GM12878 (cell line): ENCODE results near the gene MEF2C. TPM values are rescaled to one million over a fixed set of nuclear protein-coding genes. Genes with fewer than 3 reads are reported as not detected.

Source experiments
- ATAC-seq: fragments of 200-7000 bp; cut with Tn5 transposase; 3 replicates; pipeline ENCODE4 v1.9.1; 2020; ENCODE audit warnings: mild to moderate bottlenecking, moderate library complexity
- BruUV-seq: library from RNA; stranded (reverse); fragments of 400-500 nt; replicated peaks from 2 replicates; lab custom pipeline; 2021; lab: Mats Ljungman, UMichigan
- CTCF ChIA-PET: fragments of 300-600 bp; sonication (Branson Sonifier 250); formaldehyde crosslinking; extraction: SDS; loops from one replicate; lab custom pipeline; 2021; ENCODE audit warnings: inconsistent platforms; lab: Yijun Ruan, JAX
- POLR2A ChIA-PET: fragments of 350-600 bp; formaldehyde crosslinking; extraction: SDS; loops from one replicate; lab custom pipeline; 2021; ENCODE audit warnings: inconsistent platforms; lab: Charles Lee
- RAD21 ChIA-PET: fragments of 300-600 bp; sonication (Branson Sonifier 250); formaldehyde crosslinking; loops from one replicate; lab custom pipeline; 2023; ENCODE audit warnings: antibody characterized with exemption; ENCODE audit not compliant: unreplicated experiment; lab: Charles Lee
- SMC1A ChIA-PET: fragments of 300-600 bp; sonication (Branson Sonifier 250); formaldehyde crosslinking; loops from one replicate; lab custom pipeline; 2023; ENCODE audit not compliant: unreplicated experiment, uncharacterized antibody; lab: Charles Lee
- DNase-seq: peaks from one replicate; pipeline ENCODE4 v3.0.0-alpha.2; 2011; ENCODE audit warnings: low read depth, low spot score
- FAIRE-seq: peaks from 3 replicates; lab custom pipeline; 2011; peaks lifted over from hg19 to GRCh38; lab: Jason Lieb, UNC
- H2AFZ ChIP-seq: 2 replicates; pipeline ENCODE4 v1.6.0; 2011; ENCODE audit warnings: low read depth, low read length, control low read depth; ENCODE audit not compliant: control insufficient read depth
- H3K27ac ChIP-seq: 2 replicates; pipeline ENCODE4 v1.5.1; 2011; ENCODE audit warnings: control low read depth; ENCODE audit not compliant: control insufficient read depth, insufficient read depth
- H3K27me3 ChIP-seq, 2 experiments: replicated peaks in 1 of 2; 2 replicates each; pipeline versions ENCODE4 v1.6.0 to v1.6.1; 2011; ENCODE audit warnings: low read length in 1 of 2; ENCODE audit not compliant: control insufficient read depth in 2 of 2, insufficient read depth in 2 of 2
- H3K36me3 ChIP-seq, 2 experiments: 2 replicates each; pipeline ENCODE4 v1.5.1; 2011; ENCODE audit warnings: low read length in 1 of 2; ENCODE audit not compliant: control insufficient read depth in 2 of 2, insufficient read depth in 2 of 2
- H3K4me1 ChIP-seq: 2 replicates; pipeline ENCODE4 v1.6.1; 2011; ENCODE audit warnings: mild to moderate bottlenecking, low read length, moderate library complexity, mixed read lengths; ENCODE audit not compliant: control insufficient read depth, insufficient read depth
- H3K4me2 ChIP-seq: 2 replicates; pipeline ENCODE4 v1.6.0; 2011; ENCODE audit warnings: control low read depth; ENCODE audit not compliant: control insufficient read depth, insufficient read depth
- H3K4me3 ChIP-seq: fragments of 200-600 bp; sonication (generic); 2 replicates; pipeline ENCODE4 v1.5.1; 2016
- H3K79me2 ChIP-seq: 2 replicates; pipeline ENCODE4 v1.6.0; 2011; ENCODE audit warnings: low read length; ENCODE audit not compliant: control insufficient read depth, insufficient read depth
- H3K9ac ChIP-seq: 2 replicates; pipeline ENCODE4 v1.8.0; 2011; ENCODE audit warnings: low read length, control low read depth, mixed read lengths; ENCODE audit not compliant: control insufficient read depth, insufficient read depth
- H3K9me3 ChIP-seq: replicated peaks from 3 replicates; pipeline ENCODE4 v1.5.1; 2011; ENCODE audit warnings: mild to moderate bottlenecking, low read length; ENCODE audit not compliant: control insufficient read depth, insufficient read depth
- H4K20me1 ChIP-seq: 2 replicates; pipeline ENCODE4 v1.6.0; 2011; ENCODE audit not compliant: control insufficient read depth, insufficient read depth
- IKZF1 ChIP-seq: fragments of 450-650 bp; conservative IDR thresholded peaks from 2 replicates; pipeline ENCODE4 v1.6.1; 2017; ENCODE audit warnings: antibody characterized with exemption, mild to moderate bottlenecking
- JUNB ChIP-seq: IDR thresholded peaks from 2 replicates; pipeline ENCODE4 v1.6.1; 2016; ENCODE audit warnings: antibody characterized with exemption, mild to moderate bottlenecking
- MLLT1 ChIP-seq: fragments of 450-650 bp; IDR thresholded peaks from 2 replicates; pipeline ENCODE4 v1.6.1; 2016; ENCODE audit warnings: mild to moderate bottlenecking
- PKNOX1 ChIP-seq: fragments of 450-650 bp; IDR thresholded peaks from 2 replicates; pipeline ENCODE4 v1.6.1; 2016; ENCODE audit warnings: mild to moderate bottlenecking
- WGBS: methylation state at CpG from one replicate; pipeline ENCODE4 v1.1.6; 2016; ENCODE audit warnings: low lambda C conversion rate; ENCODE audit not compliant: insufficient replicate concordance, insufficient coverage; ENCODE audit errors: missing lambda C conversion rate; 5-methylcytosine and 5-hydroxymethylcytosine counted together
- in situ Hi-C: fragments of 300-500 bp; cut with MboI; formaldehyde crosslinking; loops from 9 replicates; pipeline ENCODE4 v1.14.3; 2018; ENCODE audit warnings: mixed read lengths
- intact Hi-C: fragments of 100-400 bp; cut with micrococcal nuclease; formaldehyde crosslinking; loops from one replicate; pipeline ENCODE4 v1.14.2; 2022; ENCODE audit not compliant: unreplicated experiment
- polyA plus RNA-seq, 11 experiments: library from polyadenylated mRNA; depleted of rRNA in 4 of 11; unstranded in 6 of 11; stranded (reverse) in 5 of 11; fragments of >200 nt; fragmentation: Nextera tagmentation in 4 of 11; fragmentation: Illumina TruSeq in 1 of 11; extraction: Ambion mirVana in 4 of 11; extraction: Trizol in 1 of 11; gene quantifications; 1 replicate in 1 of 11; 2 replicates in 10 of 11; pipeline versions ENCODE4 v1.2.1 to v1.2.3, GENCODE V29; 2011 to 2016; ENCODE audit warnings: inconsistent platforms in 2 of 11, missing spikeins in 2 of 11, low read depth in 1 of 11
- total RNA-seq, 4 experiments: library from RNA; depleted of rRNA in 3 of 4; stranded (reverse); fragments of >200 nt in 3 of 4; fragmentation: Illumina TruSeq in 1 of 4; extraction: Trizol in 1 of 4; gene quantifications; 2 replicates each; pipeline versions ENCODE4 v1.2.1 to v1.2.3, GENCODE V29; 2013 to 2021
- TF ChIP-seq, protein P1 (sequence below): IDR thresholded peaks from 2 replicates; pipeline ENCODE4 v1.6.1; 2011; ENCODE audit warnings: mild to moderate bottlenecking, low read depth, low read length, moderate library complexity; ENCODE audit not compliant: insufficient replicate concordance
- TF ChIP-seq, protein P2 (sequence below): fragments of 450-650 bp; IDR thresholded peaks from 2 replicates; pipeline ENCODE4 v1.6.1; 2016; ENCODE audit warnings: mild to moderate bottlenecking, moderate library complexity, borderline replicate concordance

The MEF2C gene
- total and polyA plus RNA-seq, 10 of the 15 experiments (the other 5 are each of a cell fraction or from before 2014, with no cell fraction given), result 104 to 225 (median 180) TPM

- FAIRE-seq, result no peak
- H3K9ac ChIP-seq, result no peak overlapping the region
Measured at GRCh38 chr5:88813805-88814575, 69.0 kb downstream of the MEF2C start.

More at GRCh38 chr5:88813805-88814575, 69.0 kb downstream of the MEF2C start:
- ChIA-PET RAD21 (interaction anchor here (1.3 to 5.7 kb wide), 3 partner anchors 8 to 84 kb away, joined by 4 to 43 read pairs (median 6); no protein-coding TSS in a partner anchor), CTCF (interaction anchor here (1.1 to 2.1 kb wide), 2 partner anchors 25 to 85 kb away, joined by 3 to 13 read pairs; no protein-coding TSS in a partner anchor), SMC1A (interaction anchor here (1.2 to 4.9 kb wide), 7 partner anchors 9 to 83 kb away, joined by 3 to 33 read pairs (median 5); no protein-coding TSS in a partner anchor), POLR2A (interaction anchor here (1.8 kb wide), 1 partner anchor 82 kb away, joined by 3 read pairs; no protein-coding TSS in a partner anchor)
- Histone ChIP-seq H3K4me3 (0 out of 2 replicates have a peak overlapping the region, but pooled peaks have one; percentile 10), H2AFZ (no peak overlapping the region), H3K79me2 (peaks cover 99% of the 10 kb centered on the region), H3K27me3 (no peaks in the 10 kb centered on the region), H3K4me1 (peaks cover 29% of the 10 kb centered on the region), H3K36me3 (peaks cover 2 to 9% of the 10 kb centered on the region in 2 experiments; a peak in 3 of 4 replicates), H3K9me3 (peaks cover 3% of the 10 kb centered on the region; the same call in 2 of the 3 replicates), H3K27ac (no peak overlapping the region; the same call in 1 of the 2 replicates), H4K20me1 (no peaks in the 10 kb centered on the region), H3K4me2 (peak overlapping the region; percentile 21; the same call in 1 of the 2 replicates)
- no TSS peak for BruUV-seq
- DNase-seq (no peak), ATAC-seq (peak; percentile 11; the same call in 2 of the 3 replicates)
- 0 out of 2 replicates have a peak, but pooled peaks have one; percentile 55 for TF ChIP-seq MLLT1
- TF ChIP-seq, protein P1, sequence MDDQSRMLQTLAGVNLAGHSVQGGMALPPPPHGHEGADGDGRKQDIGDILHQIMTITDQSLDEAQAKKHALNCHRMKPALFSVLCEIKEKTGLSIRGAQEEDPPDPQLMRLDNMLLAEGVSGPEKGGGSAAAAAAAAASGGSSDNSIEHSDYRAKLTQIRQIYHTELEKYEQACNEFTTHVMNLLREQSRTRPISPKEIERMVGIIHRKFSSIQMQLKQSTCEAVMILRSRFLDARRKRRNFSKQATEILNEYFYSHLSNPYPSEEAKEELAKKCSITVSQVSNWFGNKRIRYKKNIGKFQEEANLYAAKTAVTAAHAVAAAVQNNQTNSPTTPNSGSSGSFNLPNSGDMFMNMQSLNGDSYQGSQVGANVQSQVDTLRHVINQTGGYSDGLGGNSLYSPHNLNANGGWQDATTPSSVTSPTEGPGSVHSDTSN, result peak; percentile 32
- TF ChIP-seq, protein P2, sequence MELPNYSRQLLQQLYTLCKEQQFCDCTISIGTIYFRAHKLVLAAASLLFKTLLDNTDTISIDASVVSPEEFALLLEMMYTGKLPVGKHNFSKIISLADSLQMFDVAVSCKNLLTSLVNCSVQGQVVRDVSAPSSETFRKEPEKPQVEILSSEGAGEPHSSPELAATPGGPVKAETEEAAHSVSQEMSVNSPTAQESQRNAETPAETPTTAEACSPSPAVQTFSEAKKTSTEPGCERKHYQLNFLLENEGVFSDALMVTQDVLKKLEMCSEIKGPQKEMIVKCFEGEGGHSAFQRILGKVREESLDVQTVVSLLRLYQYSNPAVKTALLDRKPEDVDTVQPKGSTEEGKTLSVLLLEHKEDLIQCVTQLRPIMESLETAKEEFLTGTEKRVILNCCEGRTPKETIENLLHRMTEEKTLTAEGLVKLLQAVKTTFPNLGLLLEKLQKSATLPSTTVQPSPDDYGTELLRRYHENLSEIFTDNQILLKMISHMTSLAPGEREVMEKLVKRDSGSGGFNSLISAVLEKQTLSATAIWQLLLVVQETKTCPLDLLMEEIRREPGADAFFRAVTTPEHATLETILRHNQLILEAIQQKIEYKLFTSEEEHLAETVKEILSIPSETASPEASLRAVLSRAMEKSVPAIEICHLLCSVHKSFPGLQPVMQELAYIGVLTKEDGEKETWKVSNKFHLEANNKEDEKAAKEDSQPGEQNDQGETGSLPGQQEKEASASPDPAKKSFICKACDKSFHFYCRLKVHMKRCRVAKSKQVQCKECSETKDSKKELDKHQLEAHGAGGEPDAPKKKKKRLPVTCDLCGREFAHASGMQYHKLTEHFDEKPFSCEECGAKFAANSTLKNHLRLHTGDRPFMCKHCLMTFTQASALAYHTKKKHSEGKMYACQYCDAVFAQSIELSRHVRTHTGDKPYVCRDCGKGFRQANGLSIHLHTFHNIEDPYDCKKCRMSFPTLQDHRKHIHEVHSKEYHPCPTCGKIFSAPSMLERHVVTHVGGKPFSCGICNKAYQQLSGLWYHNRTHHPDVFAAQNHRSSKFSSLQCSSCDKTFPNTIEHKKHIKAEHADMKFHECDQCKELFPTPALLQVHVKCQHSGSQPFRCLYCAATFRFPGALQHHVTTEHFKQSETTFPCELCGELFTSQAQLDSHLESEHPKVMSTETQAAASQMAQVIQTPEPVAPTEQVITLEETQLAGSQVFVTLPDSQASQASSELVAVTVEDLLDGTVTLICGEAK, result no peak
- 0 out of 2 replicates have a peak, but pooled peaks have one; percentile 21 for TF ChIP-seq JUNB
- TF ChIP-seq PKNOX1, result peak; percentile 82
- TF ChIP-seq IKZF1, result no peak
- intact Hi-C loops (no loop called here), in situ Hi-C loops (no loop called here)
- WGBS, result 87% methylated on average over 17 of the region's 17 CpGs
